Measurements from ENCODE around the gene USP6. TPM values are rescaled to one million over a fixed set of nuclear protein-coding genes. Genes with fewer than 3 reads are reported as not detected.

The USP6 gene
- total RNA-seq: under 1 TPM; 0.08 to 0.10 TPM

DNA sequence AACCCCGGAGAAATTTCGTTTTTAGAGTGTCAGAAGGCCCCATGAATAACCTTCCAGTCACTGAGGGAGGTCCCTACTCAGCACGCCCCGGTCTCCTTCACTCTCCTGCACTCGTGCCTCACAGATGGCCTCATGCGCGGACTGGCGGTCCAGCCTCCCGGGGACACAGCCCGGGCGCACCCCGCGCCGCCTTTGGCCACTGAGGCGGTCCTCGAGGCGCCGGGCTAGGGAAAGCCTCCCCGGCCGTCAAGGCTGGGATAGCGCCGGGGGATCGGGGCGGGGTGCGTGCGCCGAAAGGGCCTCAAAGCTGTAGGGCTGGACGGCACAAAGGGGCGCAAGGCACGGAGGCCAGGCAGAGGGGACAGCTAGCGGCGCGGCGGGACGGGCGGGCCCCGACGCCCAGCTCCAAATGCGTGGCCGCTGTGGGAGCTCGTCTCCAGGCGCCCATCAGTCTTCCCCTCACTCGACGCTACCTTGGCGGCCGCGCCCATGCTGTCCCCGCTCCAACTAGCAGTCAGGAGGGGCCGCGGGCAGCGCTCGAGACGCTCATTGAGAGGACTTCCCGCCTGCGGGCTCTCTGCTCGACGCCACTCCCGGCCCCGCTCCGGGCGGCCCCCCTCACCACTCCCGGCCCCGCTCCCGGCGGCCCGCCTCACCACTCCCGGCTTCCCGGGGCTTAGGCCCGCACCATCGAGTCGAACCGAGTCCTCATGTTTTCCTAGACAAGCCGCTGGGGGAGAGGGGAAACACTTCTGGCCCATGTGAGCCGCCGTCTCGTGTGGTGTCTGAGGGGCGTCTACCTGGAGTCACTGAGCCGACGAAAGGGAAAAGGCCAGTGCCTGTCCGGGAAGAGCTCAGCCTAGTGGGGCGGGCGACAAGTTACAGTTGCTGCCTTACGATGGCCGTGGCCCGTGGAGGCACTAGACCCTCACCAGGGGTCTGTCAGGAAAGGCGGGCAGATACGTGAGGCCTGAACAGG lies at the start of gene USP6:
Gene USP6 (plus strand): TSS at position 360 of the 979 bp plus-strand sequence. CDS start 14,336 bp downstream, outside the sequence.

DNA sequence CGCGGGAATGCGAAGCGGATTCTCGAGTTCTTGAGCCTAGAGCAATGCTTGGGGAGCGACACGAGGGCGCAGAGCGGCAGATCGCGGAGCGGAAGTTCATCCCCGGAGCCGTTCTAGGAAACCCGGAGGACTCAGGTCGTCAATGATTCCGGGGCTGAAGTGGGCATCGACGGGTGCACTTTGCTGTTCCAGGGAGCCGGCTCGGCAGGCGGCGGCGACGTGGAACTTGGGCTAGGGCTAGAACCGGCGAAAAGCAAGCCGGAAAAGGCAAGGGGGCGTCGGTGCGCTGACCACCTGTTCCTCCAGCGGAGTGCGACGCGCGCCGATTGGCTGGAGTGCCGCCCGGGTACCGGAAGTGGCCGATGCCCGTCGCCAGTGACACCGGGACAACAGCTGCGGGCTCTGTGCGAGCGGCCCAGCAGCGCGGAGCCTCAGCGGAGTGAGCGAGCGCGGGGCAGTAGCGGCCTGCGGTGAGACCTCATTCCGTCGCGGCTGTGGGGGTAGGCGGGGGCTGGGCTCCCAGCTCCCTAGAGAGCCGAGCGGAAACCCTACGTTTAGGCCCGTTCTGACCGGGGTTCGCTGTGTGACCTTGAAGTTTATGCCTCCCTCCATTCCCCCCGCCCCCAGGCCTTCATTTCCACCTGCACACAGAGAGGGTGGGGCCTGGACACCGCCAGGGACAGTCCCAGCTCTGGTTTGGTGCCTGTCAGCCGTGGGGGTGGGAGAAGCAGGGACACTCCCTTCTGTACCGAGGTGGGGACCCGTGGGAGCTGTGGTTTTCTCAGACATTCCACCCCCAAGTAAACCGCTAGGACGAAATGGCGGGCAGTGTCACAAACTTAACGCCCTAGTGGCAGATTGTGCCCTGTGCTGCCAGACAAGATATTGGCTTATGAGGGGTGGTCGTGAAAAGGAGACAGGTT lies 37.5 kb upstream of the USP6 start, which contains the start of gene ZFP3:
Gene ZFP3 (plus strand): TSS at position 362 of the 923 bp plus-strand sequence. CDS start 13,038 bp downstream, outside the sequence.

GRCh38 chr17:5111402-5112204 lies 4.2 kb upstream of the USP6 start, which contains the start of gene ZNF232:
TSS of gene ZNF232 (minus strand) at chr17:5111878. CDS start at chr17:5111822, 56 bp downstream.

GRCh38 chr17:5191541-5192417 lies 75.9 kb downstream of the USP6 start, which contains the start of gene ZNF594:
TSS of gene ZNF594 (minus strand) at chr17:5191868. CDS start at chr17:5184256, 7,612 bp downstream.

Other genes with a start within 250 kb of the USP6 start
- under 1 TPM; 0.48 to 0.68 TPM for gene C17orf107, start 216.5 kb upstream of the USP6 start, total RNA-seq
- under 1 TPM in 1 of 2 experiments, not detected in 1; 0.23 TPM for gene CHRNE, start 212.9 kb upstream of the USP6 start, total RNA-seq
- gene GP1BA, start 183.8 kb upstream of the USP6 start, total RNA-seq: not detected
- gene SLC25A11, start 176.0 kb upstream of the USP6 start, total RNA-seq: 10 to 100 TPM; 62.3 to 64.3 TPM
- 100 to 1,000 TPM; 191 TPM for gene RNF167, start 175.8 kb upstream of the USP6 start, total RNA-seq
- gene PFN1, start 167.5 kb upstream of the USP6 start, total RNA-seq: 1,000 to 10,000 TPM; 2,036 to 2,067 TPM
- 10 to 100 TPM; 43.9 to 56.2 TPM for gene ENO3, start 164.9 kb upstream of the USP6 start, total RNA-seq
- gene SPAG7, start 148.2 kb upstream of the USP6 start, total RNA-seq: 10 to 100 TPM; 50.5 to 56.4 TPM
- gene CAMTA2, start 128.4 kb upstream of the USP6 start, total RNA-seq: 10 to 100 TPM; 54.4 to 58.6 TPM
- gene INCA1, start 118.5 kb upstream of the USP6 start, total RNA-seq: under 1 TPM; 0.15 to 0.26 TPM
- gene KIF1C, start 118.1 kb upstream of the USP6 start, total RNA-seq: 10 to 100 TPM; 35.2 to 36.6 TPM
- gene SLC52A1, start 80.6 kb upstream of the USP6 start, total RNA-seq: under 1 TPM; 0.51 to 0.58 TPM
- gene ZFP3, start 37.6 kb upstream of the USP6 start, total RNA-seq: 1 to 10 TPM; 7.0 to 7.5 TPM
- gene ZNF232, start 4.2 kb upstream of the USP6 start, total RNA-seq: 10 to 100 TPM in 1 of 2 experiments, 1 to 10 TPM in 1; 9.2 to 11.0 TPM
- 10 to 100 TPM; 12.7 TPM for gene ZNF594, start 75.8 kb downstream of the USP6 start, total RNA-seq
- not detected for gene SCIMP, start 118.8 kb downstream of the USP6 start, total RNA-seq
- 10 to 100 TPM; 42.1 to 42.7 TPM for gene RABEP1, start 166.3 kb downstream of the USP6 start, total RNA-seq

All from activated naive CD4-positive, alpha-beta T cell treated with anti-CD3 and anti-CD28 coated beads, Interleukin-2, amount 10 ng/mL, durations not matched to agents 5 hours and 36 hours (primary cell).